NCI-H2196 (cell line): Measurements from ENCODE around the gene CDKN2A.

Experiments
- DNase-seq: peaks from one replicate; lab custom pipeline; 2025; ENCODE audit not compliant: unreplicated experiment; lab: John Stamatoyannopoulos, UW

CDKN2A gene

GRCh38 chr9:21993893-21994555 lies at the start of gene CDKN2A:
CDKN2A (minus strand) TSS chr9:21994392.
- DNase-seq: peak; percentile 60

- no peak for DNase-seq
These were observed 49.7 kb upstream of the CDKN2A start for GRCh38 chr9:22043928-22044327.

DNA sequence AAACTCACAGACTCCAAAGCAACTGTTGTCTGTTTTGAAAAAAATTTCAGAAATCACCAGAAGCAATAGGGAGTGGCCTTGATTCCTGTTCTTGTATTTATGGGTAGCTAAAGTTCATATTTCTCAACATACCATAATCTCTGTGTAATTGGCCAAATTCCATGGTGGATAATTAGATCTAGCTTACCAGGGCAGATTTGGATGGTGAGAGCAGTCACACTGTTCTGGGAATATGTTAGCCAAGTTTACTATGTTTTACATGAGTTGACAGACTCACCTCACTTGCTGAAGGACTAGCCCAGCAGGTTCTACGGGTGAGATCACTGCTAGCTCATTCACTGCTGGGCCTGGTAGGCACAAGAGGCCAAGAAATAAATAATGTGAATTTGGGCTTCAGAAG lies 47.6 kb upstream of the CDKN2A start:
- no peak for DNase-seq

GRCh38 chr9:22041344-22041743 lies 47.2 kb upstream of the CDKN2A start:
- DNase-seq: no peak

DNA sequence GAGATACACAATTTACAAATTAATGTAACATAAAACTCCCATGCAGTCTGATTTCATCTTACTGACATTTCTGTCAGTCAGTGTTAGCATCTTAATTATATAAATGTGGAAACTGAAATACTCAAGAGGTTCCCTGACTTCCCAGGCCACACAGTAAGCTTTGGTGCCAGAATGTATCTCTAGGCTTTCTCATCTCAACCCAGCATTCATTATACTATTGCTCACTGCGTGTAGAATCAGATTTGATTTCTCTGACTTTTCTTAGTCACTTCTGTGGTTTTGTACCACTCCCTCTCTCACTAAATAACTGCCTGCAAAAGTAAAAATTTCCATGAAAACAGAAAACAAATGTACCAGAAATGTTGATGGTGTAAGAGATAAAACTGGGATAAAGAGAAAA lies 46.6 kb upstream of the CDKN2A start:
- DNase-seq: no peak

DNA sequence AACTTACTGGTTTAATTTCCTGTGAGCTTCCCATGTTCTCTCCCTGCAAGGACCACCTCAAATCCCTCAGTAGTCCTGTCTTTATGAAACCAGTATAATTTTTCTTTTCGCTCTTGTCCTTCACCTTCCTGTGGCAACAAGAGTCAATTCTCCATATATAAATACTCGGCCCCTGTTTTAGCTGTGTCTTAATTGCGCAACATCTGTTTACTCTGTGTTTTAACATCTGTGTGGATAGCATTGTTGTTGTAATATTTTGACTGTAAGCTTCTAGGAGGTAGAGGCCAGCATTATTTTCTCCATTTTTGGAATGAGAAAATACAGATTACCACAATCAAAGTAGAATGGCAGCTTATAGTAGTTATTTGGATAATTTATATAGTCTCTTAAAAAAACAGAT lies 45.1 kb upstream of the CDKN2A start:
- no peak for DNase-seq

- peak; percentile 48 for DNase-seq
These were observed 43.9 kb upstream of the CDKN2A start for GRCh38 chr9:22037954-22038690.

GRCh38 chr9:22036866-22037626 lies 42.9 kb upstream of the CDKN2A start:
- no peak for DNase-seq

- DNase-seq: no peak
These were observed 41.4 kb upstream of the CDKN2A start for GRCh38 chr9:22035591-22036011.

GRCh38 chr9:22033012-22033630 lies 38.9 kb upstream of the CDKN2A start:
- no peak for DNase-seq

- DNase-seq: no peak
These were observed 37.6 kb upstream of the CDKN2A start for GRCh38 chr9:22031655-22032411.

DNA sequence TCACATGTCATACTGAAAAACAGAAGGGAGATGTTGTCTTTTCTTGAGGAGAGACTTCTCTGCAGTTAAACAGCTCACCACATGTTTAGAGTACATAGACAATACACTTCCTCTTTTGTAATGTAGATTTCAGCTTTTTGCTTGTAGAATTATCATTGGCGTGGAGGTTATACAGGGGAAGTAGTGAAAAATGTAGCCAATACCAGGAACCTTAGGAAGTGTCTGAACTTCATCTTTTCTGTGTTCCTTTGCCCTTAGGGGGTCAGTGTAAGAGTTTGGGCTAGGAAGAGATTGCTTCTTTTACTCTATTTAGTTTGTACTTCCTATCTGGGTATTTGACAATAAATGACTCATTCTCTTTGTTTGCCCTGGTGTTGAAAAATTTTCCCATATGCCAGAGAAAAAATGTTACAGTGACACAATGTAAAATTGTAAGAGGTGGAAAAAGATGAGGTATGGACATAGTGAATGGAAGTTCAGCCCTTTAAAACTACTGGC lies 36.0 kb upstream of the CDKN2A start:
- no peak for DNase-seq

- DNase-seq: no peak
These were observed 35.0 kb upstream of the CDKN2A start for GRCh38 chr9:22029231-22029630.

GRCh38 chr9:22028394-22028793 lies 34.2 kb upstream of the CDKN2A start:
- DNase-seq: no peak

DNA sequence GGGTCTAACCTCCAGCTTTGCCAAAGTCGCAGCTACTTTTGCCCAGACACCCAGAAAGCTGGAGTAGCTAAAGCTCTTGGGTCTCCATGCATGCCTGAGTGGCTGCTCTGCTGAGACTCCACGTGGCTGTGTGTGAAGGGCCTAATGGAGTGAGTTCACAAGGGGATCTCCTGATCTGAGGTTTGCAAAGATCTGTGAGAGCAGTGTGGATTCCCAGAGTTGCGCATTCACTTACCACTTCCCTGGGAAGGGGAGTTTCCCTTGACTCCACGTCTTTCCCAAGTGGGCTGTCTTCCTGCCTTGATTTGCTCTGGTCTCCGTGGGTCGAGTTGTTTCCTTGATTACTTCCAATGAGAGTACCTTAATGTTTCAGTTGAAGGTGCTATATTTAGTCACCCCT lies 32.5 kb upstream of the CDKN2A start:
- no peak for DNase-seq

DNA sequence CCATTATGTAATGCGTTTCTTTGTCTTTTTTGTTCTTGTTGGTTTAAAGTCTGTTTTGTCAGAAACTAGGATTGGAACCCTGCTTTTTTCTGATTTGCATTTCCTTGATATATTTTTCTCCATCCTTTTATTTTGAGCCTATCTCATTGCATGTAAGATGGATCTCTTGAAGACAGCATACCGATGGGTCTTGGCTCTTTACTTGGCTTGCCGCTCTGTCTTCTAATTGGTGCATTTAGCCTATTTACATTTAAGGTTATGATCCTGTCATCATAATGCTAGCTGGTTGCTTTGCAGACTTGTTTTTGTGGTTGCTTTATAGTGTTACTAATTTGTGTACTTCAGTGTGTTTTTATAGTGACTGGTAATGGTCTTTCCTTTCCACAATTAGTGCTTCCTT lies 28.2 kb upstream of the CDKN2A start:
- no peak for DNase-seq

- DNase-seq: no peak
These were observed 16.9 kb upstream of the CDKN2A start for GRCh38 chr9:22010866-22011625.

DNA sequence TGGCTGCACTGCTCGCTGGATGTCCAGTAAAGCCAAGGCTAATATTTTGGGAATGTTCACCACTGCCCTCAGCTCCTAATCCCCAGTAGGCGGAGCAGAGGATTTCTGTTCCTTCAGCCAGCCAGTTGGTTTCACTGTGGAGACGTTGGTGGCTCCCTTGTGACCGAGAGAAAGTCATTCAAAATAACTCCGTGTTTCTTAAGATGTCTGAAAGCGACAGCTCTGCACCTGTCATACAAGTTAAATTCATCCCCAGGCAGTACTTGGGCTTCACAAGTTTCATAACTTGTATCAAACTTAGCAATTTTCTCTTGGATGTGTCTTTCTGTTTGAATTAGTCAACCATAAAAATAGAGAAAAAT lies 15.3 kb upstream of the CDKN2A start:
- DNase-seq: no peak

DNA sequence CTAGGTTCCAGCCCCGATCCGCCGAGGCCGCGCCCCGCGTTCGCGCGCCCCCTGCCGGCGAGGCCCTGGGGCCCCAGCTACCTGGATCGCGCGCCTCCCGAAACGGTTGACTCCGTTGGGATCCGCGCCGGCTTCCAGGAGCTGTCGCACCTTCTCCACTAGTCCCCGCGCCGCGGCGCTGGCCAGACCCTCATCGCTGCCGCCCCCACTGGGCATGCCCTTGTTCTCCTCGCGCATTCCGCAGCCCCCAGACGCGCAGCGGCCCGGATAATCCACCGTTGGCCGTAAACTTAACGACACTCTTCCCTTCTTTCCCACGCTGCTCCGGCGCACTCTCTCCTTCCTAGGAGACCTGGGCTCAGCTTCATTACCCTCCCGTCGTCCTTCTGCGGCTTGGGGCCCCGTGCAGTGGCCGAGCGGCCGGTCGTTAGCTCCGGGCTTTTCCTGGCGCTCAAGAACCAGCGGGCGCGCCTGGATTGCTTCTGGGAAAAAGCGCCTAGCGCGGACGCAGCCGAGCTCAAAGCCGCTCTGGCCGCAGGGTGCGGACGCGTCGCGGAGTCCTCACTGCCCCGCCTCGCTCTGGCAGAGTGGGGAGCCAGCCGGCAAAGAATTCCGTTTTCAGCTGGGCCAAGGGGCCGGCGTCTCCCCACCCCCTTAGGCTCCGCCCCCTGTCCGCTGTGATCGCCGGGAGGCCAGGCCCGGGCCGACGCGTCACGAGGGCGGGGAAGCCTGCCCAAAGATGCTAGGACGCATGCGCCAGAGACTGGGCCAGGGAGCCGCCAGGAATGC lies 14.7 kb upstream of the CDKN2A start, which contains the start of gene CDKN2B:
Gene CDKN2B (minus strand): TSS at position 589 of the 789 bp plus-strand sequence. CDS start 352 bp downstream, at position 237.
- peak; percentile 96 for DNase-seq
